LNCaP clone FGC (cell line): ENCODE results near the gene GPC5.

ENCODE experiments used
- DNase-seq: peaks from one replicate; pipeline ENCODE4 v3.0.0-alpha.2; 2011; ENCODE audit warnings: low read depth
- H3K4me3 ChIP-seq: 2 replicates; pipeline ENCODE4 v1.5.1; 2011; ENCODE audit warnings: mild to moderate bottlenecking, low read depth, low read length, control low read depth
- CTCF ChIP-seq: IDR thresholded peaks from 2 replicates; pipeline ENCODE4 v1.5.1; 2012; ENCODE audit warnings: mild to moderate bottlenecking; ENCODE audit not compliant: control insufficient read depth, insufficient read depth; ENCODE audit errors: extremely low read depth

The GPC5 gene

GRCh38 chr13:91533354-91533753 lies 134.9 kb downstream of the GPC5 start:
- TF ChIP-seq CTCF: no peak
- DNase-seq: no peak

GRCh38 chr13:91534996-91535395 lies 136.6 kb downstream of the GPC5 start:
- H3K4me3 ChIP-seq: no peak overlapping the region
- no peak for DNase-seq
- no peak for TF ChIP-seq CTCF

More at GRCh38 chr13:91533354-91533753, 134.9 kb downstream of the GPC5 start:
- H3K4me3 ChIP-seq: no peak overlapping the region

GRCh38 chr13:91537376-91537775 lies 139.0 kb downstream of the GPC5 start:
- DNase-seq: no peak
- TF ChIP-seq CTCF: no peak

DNA sequence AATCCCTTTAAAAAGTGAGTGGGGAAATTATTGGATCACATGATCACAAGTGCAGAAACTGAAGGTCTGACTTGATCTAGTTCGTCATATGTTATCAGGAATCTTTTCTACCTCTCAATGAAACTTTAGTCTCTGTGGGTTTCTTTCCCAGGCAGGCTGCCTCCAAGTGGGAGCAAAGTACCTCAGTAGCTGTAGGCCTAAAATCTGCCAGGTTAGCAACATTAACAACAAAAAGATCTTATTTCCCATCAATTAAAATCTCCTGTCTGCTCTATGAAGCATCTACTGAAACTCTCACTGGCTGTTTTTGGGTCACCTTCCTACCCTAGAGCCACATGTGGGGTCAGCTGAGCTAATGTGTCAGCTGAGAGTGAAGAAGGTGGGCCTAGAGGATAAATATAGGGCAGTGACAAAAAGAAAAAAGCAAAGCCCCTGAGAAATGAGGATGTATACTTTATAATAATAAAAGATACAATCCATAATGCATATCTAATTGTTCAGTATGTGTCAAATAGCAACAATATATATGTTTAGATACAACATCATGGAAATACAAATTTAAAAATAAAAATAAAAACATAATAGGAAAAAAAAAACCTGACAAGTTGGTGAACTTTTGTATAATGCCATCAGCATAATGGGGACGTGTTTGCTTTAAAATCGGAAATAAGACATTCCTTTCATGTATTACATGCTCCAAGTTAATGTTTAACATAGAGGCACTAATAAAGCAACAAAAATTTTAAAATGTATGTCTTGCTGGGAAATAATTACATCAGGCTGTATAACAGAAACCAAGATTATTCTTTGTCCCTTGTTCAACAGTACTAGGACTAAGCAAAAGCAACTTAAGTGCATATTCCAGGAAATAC lies 141.1 kb downstream of the GPC5 start:
- DNase-seq: no peak

More at GRCh38 chr13:91537376-91537775, 139.0 kb downstream of the GPC5 start:
- no peak overlapping the region for H3K4me3 ChIP-seq

GRCh38 chr13:91540158-91540736 lies 141.8 kb downstream of the GPC5 start:
- H3K4me3 ChIP-seq: no peak overlapping the region
- TF ChIP-seq CTCF: no peak
- DNase-seq: no peak

More for the DNA sequence above, 141.1 kb downstream of the GPC5 start:
- no peak for TF ChIP-seq CTCF
- no peak overlapping the region for H3K4me3 ChIP-seq

- no peak for DNase-seq
- H3K4me3 ChIP-seq: no peak overlapping the region
- TF ChIP-seq CTCF: no peak
Observed at GRCh38 chr13:91544723-91545122, 146.3 kb downstream of the GPC5 start.
